ENCODE data around the gene PIK3CD. TPM values are rescaled to one million over a fixed set of nuclear protein-coding genes. Genes with fewer than 3 reads are reported as not detected.

PIK3CD gene
- total RNA-seq, 1 donor from 2014 or later: 15.7 TPM

- H3K9me3 Mint-ChIP-seq (ENCODE audit: low read depth): no peaks in the 10 kb centered on the region
Measured at GRCh38 chr1:9736241-9736640, 84.7 kb downstream of the PIK3CD start.

GRCh38 chr1:9737057-9737456 is 85.5 kb downstream of the PIK3CD start:
- no peak for DNase-seq (ENCODE audit: low spot score, unreplicated experiment)
- Mint-ChIP-seq H3K27me3 (no peaks in the 10 kb centered on the region), H3K9me3 (ENCODE audit: low read depth) (no peaks in the 10 kb centered on the region), H3K4me3 (ENCODE audit: low read depth) (no peak overlapping the region), H3K4me1 (ENCODE audit: low read depth) (no peaks in the 10 kb centered on the region), H3K36me3 (ENCODE audit: insufficient read depth) (peaks cover 38% of the 10 kb centered on the region), H3K27ac (no peak overlapping the region)
- TF ChIP-seq, protein P1, sequence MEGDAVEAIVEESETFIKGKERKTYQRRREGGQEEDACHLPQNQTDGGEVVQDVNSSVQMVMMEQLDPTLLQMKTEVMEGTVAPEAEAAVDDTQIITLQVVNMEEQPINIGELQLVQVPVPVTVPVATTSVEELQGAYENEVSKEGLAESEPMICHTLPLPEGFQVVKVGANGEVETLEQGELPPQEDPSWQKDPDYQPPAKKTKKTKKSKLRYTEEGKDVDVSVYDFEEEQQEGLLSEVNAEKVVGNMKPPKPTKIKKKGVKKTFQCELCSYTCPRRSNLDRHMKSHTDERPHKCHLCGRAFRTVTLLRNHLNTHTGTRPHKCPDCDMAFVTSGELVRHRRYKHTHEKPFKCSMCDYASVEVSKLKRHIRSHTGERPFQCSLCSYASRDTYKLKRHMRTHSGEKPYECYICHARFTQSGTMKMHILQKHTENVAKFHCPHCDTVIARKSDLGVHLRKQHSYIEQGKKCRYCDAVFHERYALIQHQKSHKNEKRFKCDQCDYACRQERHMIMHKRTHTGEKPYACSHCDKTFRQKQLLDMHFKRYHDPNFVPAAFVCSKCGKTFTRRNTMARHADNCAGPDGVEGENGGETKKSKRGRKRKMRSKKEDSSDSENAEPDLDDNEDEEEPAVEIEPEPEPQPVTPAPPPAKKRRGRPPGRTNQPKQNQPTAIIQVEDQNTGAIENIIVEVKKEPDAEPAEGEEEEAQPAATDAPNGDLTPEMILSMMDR (IDR thresholded peaks at IDR 0.05; ENCODE audit: unreplicated experiment): no peak

More at GRCh38 chr1:9736241-9736640, 84.7 kb downstream of the PIK3CD start:
- Mint-ChIP-seq H3K4me1 (ENCODE audit: low read depth) (no peaks in the 10 kb centered on the region), H3K36me3 (ENCODE audit: insufficient read depth) (peaks cover 41% of the 10 kb centered on the region), H3K4me3 (ENCODE audit: low read depth) (no peak overlapping the region), H3K27ac (no peak overlapping the region), H3K27me3 (no peaks in the 10 kb centered on the region)
- TF ChIP-seq, protein P1 (IDR thresholded peaks at IDR 0.05; ENCODE audit: unreplicated experiment): no peak
- DNase-seq (ENCODE audit: low spot score, unreplicated experiment): no peak

- H3K36me3 Mint-ChIP-seq (ENCODE audit: insufficient read depth): peaks cover 35% of the 10 kb centered on the region
Measured at GRCh38 chr1:9737671-9738070, 86.1 kb downstream of the PIK3CD start.

DNA sequence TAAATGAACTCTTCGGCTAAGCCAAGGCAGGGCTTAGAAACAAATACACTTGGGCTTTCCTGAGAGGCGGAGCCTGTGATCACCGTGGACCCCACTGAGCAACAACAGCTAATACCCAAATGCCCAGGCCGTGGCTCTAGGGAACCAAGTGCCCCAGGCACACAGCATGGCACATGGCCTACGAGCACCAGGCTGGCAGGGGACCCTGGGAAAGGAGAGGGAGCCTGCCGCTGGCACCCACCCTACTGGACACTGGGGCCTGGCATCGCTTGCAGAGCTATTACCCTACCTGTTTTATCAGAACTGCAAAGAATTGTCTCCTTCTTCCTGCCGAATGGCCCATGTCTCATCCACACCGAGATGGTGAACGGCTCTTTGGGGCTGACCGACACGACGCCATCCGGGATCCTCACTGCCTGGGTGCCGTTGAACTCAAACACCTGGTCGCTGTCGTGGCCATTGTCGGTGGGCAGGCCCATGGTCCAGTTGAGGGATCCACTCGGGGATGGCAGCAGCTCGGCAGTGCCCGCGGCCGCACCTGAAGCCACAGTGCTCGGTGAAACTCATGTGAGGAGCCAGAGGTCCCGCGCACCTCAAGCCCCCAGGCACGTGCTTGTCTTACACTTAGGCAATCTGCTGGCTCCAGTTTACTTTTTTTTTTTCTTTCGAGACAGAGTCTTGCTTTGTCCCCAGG is 92.7 kb downstream of the PIK3CD start:
- peaks cover 26% of the 10 kb centered on the region for H3K36me3 Mint-ChIP-seq (ENCODE audit: insufficient read depth)
- H3K4me3 Mint-ChIP-seq (ENCODE audit: low read depth): no peak overlapping the region
- no peaks in the 10 kb centered on the region for H3K4me1 Mint-ChIP-seq (ENCODE audit: low read depth)
- no peaks in the 10 kb centered on the region for H3K27me3 Mint-ChIP-seq
- no peak for DNase-seq (ENCODE audit: low spot score, unreplicated experiment)
- no peak overlapping the region for H3K27ac Mint-ChIP-seq
- TF ChIP-seq, protein P1 (IDR thresholded peaks at IDR 0.05; ENCODE audit: unreplicated experiment): no peak
- H3K9me3 Mint-ChIP-seq (ENCODE audit: low read depth): no peaks in the 10 kb centered on the region

More at GRCh38 chr1:9737671-9738070, 86.1 kb downstream of the PIK3CD start:
- DNase-seq (ENCODE audit: low spot score, unreplicated experiment): no peak
- H3K4me1 Mint-ChIP-seq (ENCODE audit: low read depth): no peaks in the 10 kb centered on the region
- H3K27me3 Mint-ChIP-seq: no peaks in the 10 kb centered on the region
- H3K9me3 Mint-ChIP-seq (ENCODE audit: low read depth): no peaks in the 10 kb centered on the region
- TF ChIP-seq, protein P1 (IDR thresholded peaks at IDR 0.05; ENCODE audit: unreplicated experiment): no peak
- H3K4me3 Mint-ChIP-seq (ENCODE audit: low read depth): no peak overlapping the region
- H3K27ac Mint-ChIP-seq: no peak overlapping the region

DNA sequence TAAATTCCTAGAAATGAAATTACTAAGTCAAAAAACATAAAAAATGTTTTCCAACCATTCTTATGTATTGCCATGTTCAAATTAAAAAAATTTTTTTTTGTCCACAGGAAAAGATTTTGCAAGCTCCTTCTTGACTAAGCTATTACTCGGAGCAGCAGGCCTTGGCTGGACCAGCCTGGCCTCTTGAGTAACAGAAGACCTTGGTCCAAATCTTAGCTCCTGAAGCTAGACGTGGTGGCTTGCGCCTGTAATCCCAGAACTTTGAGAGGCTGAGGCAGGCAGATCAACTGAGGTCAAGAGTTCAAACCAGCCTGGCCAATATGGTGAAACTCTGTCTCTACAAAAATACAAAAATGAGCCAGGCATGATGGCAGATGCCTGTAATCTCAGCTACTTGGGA is 94.7 kb downstream of the PIK3CD start:
- Mint-ChIP-seq H3K9me3 (ENCODE audit: low read depth) (no peaks in the 10 kb centered on the region), H3K4me3 (ENCODE audit: low read depth) (no peak overlapping the region), H3K36me3 (ENCODE audit: insufficient read depth) (peaks cover 26% of the 10 kb centered on the region), H3K27me3 (no peaks in the 10 kb centered on the region), H3K4me1 (ENCODE audit: low read depth) (no peaks in the 10 kb centered on the region), H3K27ac (no peak overlapping the region)
- DNase-seq (ENCODE audit: low spot score, unreplicated experiment): no peak
- TF ChIP-seq, protein P1 (IDR thresholded peaks at IDR 0.05; ENCODE audit: unreplicated experiment): no peak
